Suppressor macrophage treated with lipopolysaccharide for 1 hour (primary cell): ENCODE results near the gene ATN1.

ENCODE experiments used
- DNase-seq, 3 donors: peaks; one replicate each; pipeline ENCODE4 v3.0.0-alpha.2; 2020 to 2022

The ATN1 gene

GRCh38 chr12:6946920-6947374, 19.2 kb downstream of the ATN1 start:
- no peak for DNase-seq

GRCh38 chr12:6947615-6948014, 19.9 kb downstream of the ATN1 start:
- no peak for DNase-seq

- peak; percentile 83 to 88 (median 86) for DNase-seq
Measured at GRCh38 chr12:6948873-6949594, 21.3 kb downstream of the ATN1 start.

GRCh38 chr12:6950401-6950801, 22.6 kb downstream of the ATN1 start:
- peak in 1 of 3 donors; percentile 52 for DNase-seq

- peak; percentile 88 to 92 (median 89) for DNase-seq
Measured at GRCh38 chr12:6950811-6951540, 23.2 kb downstream of the ATN1 start, which contains the start of gene PTPN6. PTPN6 (plus strand) TSS chr12:6951356; CDS start chr12:6951513, 157 bp downstream.

GRCh38 chr12:6951551-6952120, 23.9 kb downstream of the ATN1 start:
- DNase-seq = no peak

- DNase-seq = peak in 2 of 3 donors; percentile 46 to 51
Measured at GRCh38 chr12:6952121-6952862, 24.5 kb downstream of the ATN1 start.

GRCh38 chr12:6952863-6953441, 25.2 kb downstream of the ATN1 start:
- DNase-seq = no peak

- peak; percentile 93 to 95 (median 93) for DNase-seq
Measured at GRCh38 chr12:6953442-6954315, 25.9 kb downstream of the ATN1 start.

GRCh38 chr12:6954316-6955107, 26.8 kb downstream of the ATN1 start:
- DNase-seq = no peak

GRCh38 chr12:6955108-6956020, 27.6 kb downstream of the ATN1 start:
- DNase-seq = no peak

GRCh38 chr12:6956021-6956727, 28.4 kb downstream of the ATN1 start:
- DNase-seq = peak in 2 of 3 donors; percentile 54 to 59

- no peak for DNase-seq
Measured at GRCh38 chr12:6957151-6957701, 29.5 kb downstream of the ATN1 start.

- DNase-seq = no peak
Measured at GRCh38 chr12:6957741-6958608, 30.2 kb downstream of the ATN1 start.

- peak in 1 of 3 donors; percentile 51 for DNase-seq
Measured at GRCh38 chr12:6958609-6959057, 30.9 kb downstream of the ATN1 start.

- DNase-seq = peak; percentile 89 to 92 (median 89)
Measured at GRCh38 chr12:6959058-6959804, 31.5 kb downstream of the ATN1 start.
